SK-N-SH (cell line): ENCODE results near the gene HMGCS1. TPM values are rescaled to one million over a fixed set of nuclear protein-coding genes. Genes with fewer than 3 reads are reported as not detected.
"Not testable (repeated sequence)": the region's sequence is repeated elsewhere in the genome, so short reads cannot be mapped to it uniquely, and the experiment has no call there.

Experiments
- CTCF ChIA-PET: fragments of 300-600, 350-600 bp; formaldehyde crosslinking; extraction: SDS; loops from one replicate; lab custom pipeline; 2021; lab: Yijun Ruan, JAX
- POLR2A ChIA-PET: fragments of 350-600 bp; sonication (Branson Sonifier 250); formaldehyde crosslinking; extraction: SDS; loops from one replicate; lab custom pipeline; 2020; ENCODE audit warnings: antibody characterized with exemption, inconsistent platforms; lab: Yijun Ruan, JAX
- DNase-seq: peaks from one replicate; pipeline ENCODE4 v3.0.0; 2012
- H2AFZ ChIP-seq: fragments of 200-600 bp; sonication (generic); 2 replicates; pipeline ENCODE4 v1.8.1; 2016; ENCODE audit warnings: antibody characterized with exemption, mild to moderate bottlenecking, low read depth
- H3F3A ChIP-seq: fragments of 200-600 bp; sonication (generic); replicated peaks from 2 replicates; pipeline ENCODE3; 2016; ENCODE audit warnings: antibody characterized with exemption, mild to moderate bottlenecking; ENCODE audit not compliant: insufficient read depth
- H3K27ac ChIP-seq, 2 experiments: fragments of 200-500 bp in 1 of 2; fragments of 200-600 bp in 1 of 2; sonication (Bioruptor generic) in 1 of 2; sonication (generic), shearing (Covaris generic) in 1 of 2; 2 replicates each; pipeline versions ENCODE4 v1.5.1 to v1.6.1; 2014 to 2016; ENCODE audit warnings: low read depth in 2 of 2, inconsistent platforms in 1 of 2, low read length in 1 of 2, mild to moderate bottlenecking in 1 of 2, mixed read lengths in 1 of 2
- H3K27me3 ChIP-seq: fragments of 200-600 bp; sonication (generic), shearing (Covaris generic); 2 replicates; pipeline ENCODE4 v1.6.1; 2016; ENCODE audit warnings: mixed run types; ENCODE audit not compliant: insufficient read depth
- H3K36me3 ChIP-seq, 2 experiments: fragments of 200-500 bp in 1 of 2; fragments of 200-600 bp in 1 of 2; sonication (Bioruptor generic) in 1 of 2; sonication (generic) in 1 of 2; replicated peaks in 1 of 2; 2 replicates each; pipeline versions ENCODE3 to v1.5.1; 2014 to 2016; ENCODE audit warnings: low read length in 1 of 2, mild to moderate bottlenecking in 1 of 2; ENCODE audit not compliant: insufficient read depth in 2 of 2, control insufficient read depth in 1 of 2
- H3K4me1 ChIP-seq, 2 experiments: fragments of 200-500 bp in 1 of 2; fragments of 200-600 bp in 1 of 2; sonication (Bioruptor generic) in 1 of 2; sonication (generic), shearing (Covaris generic) in 1 of 2; 2 replicates each; pipeline versions ENCODE4 v1.5.1 to v1.6.1; 2014 to 2016; ENCODE audit warnings: low read depth in 1 of 2, low read length in 1 of 2, mixed run types in 1 of 2; ENCODE audit not compliant: insufficient read depth in 2 of 2, control insufficient read depth in 1 of 2
- H3K4me2 ChIP-seq: fragments of 200-600 bp; sonication (generic), shearing (Covaris generic); 2 replicates; pipeline ENCODE4 v1.6.1; 2017; ENCODE audit warnings: mixed run types
- H3K4me3 ChIP-seq, 2 experiments: fragments of 200-500 bp in 1 of 2; fragments of 200-600 bp in 1 of 2; sonication (Bioruptor generic) in 1 of 2; sonication (generic), shearing (Covaris generic) in 1 of 2; 2 replicates each; pipeline versions ENCODE4 v1.5.1 to v1.8.1; 2014 to 2016; ENCODE audit warnings: low read depth in 2 of 2, inconsistent platforms in 1 of 2, low read length in 1 of 2, mild to moderate bottlenecking in 1 of 2, mixed read lengths in 1 of 2, moderate library complexity in 1 of 2
- H3K79me2 ChIP-seq: fragments of 200-600 bp; sonication (generic); 2 replicates; pipeline ENCODE4 v1.8.1; 2017; ENCODE audit warnings: mild to moderate bottlenecking; ENCODE audit not compliant: insufficient read depth
- H3K9ac ChIP-seq: fragments of 200-600 bp; sonication (generic); 2 replicates; pipeline ENCODE4 v1.6.1; 2017; ENCODE audit warnings: mixed run types
- H3K9me2 ChIP-seq: fragments of 200-600 bp; sonication (generic); 2 replicates; pipeline ENCODE4 v1.6.1; 2017; ENCODE audit warnings: mixed run types
- H3K9me3 ChIP-seq: fragments of 200-600 bp; sonication (generic); 2 replicates; pipeline ENCODE4 v1.6.1; 2017; ENCODE audit warnings: mixed run types, mild to moderate bottlenecking, moderate library complexity
- H4K20me1 ChIP-seq: fragments of 200-600 bp; sonication (generic); 2 replicates; pipeline ENCODE4 v1.6.1; 2017; ENCODE audit warnings: mild to moderate bottlenecking, mixed run types; ENCODE audit not compliant: insufficient read depth
- CHD2 ChIP-seq: fragments of 150-350 bp; IDR thresholded peaks from 2 replicates; pipeline ENCODE4 v1.6.1; 2018; ENCODE audit warnings: low read length; ENCODE audit not compliant: partially characterized antibody
- ELF1 ChIP-seq: IDR thresholded peaks from 2 replicates; pipeline ENCODE4 v1.4.0; 2012
- FOSL2 ChIP-seq: IDR thresholded peaks from 2 replicates; pipeline ENCODE4 v1.4.0; 2012; ENCODE audit warnings: low read depth, mild to moderate bottlenecking, moderate library complexity, borderline replicate concordance
- FOXM1 ChIP-seq: IDR thresholded peaks from 2 replicates; pipeline ENCODE4 v1.4.0; 2012; ENCODE audit warnings: low read depth, mild to moderate bottlenecking
- IRF3 ChIP-seq: fragments of 150-350 bp; IDR thresholded peaks from 2 replicates; pipeline ENCODE4 v1.6.1; 2016; ENCODE audit warnings: mild to moderate bottlenecking, low read depth, low read length
- MEF2A ChIP-seq: IDR thresholded peaks from 2 replicates; pipeline ENCODE4 v1.4.0; 2012; ENCODE audit warnings: low read depth, borderline replicate concordance
- MXI1 ChIP-seq: IDR thresholded peaks from 2 replicates; pipeline ENCODE4 v1.6.1; 2012; ENCODE audit warnings: mild to moderate bottlenecking, low read depth, low read length, improper control_type of control experiment
- NFIC ChIP-seq: IDR thresholded peaks from 2 replicates; pipeline ENCODE4 v1.4.0; 2012; ENCODE audit warnings: borderline replicate concordance
- RAD21 ChIP-seq: IDR thresholded peaks from 2 replicates; pipeline ENCODE4 v1.6.1; 2012; ENCODE audit warnings: mild to moderate bottlenecking, low read length
- RCOR1 ChIP-seq: fragments of 150-350 bp; IDR thresholded peaks from 2 replicates; pipeline ENCODE4 v1.6.1; 2017; ENCODE audit warnings: antibody characterized with exemption, low read length
- REST ChIP-seq: IDR thresholded peaks from 2 replicates; pipeline ENCODE4 v1.6.1; 2012; ENCODE audit warnings: mild to moderate bottlenecking, low read depth, low read length, moderate library complexity
- TCF12 ChIP-seq: IDR thresholded peaks from 2 replicates; pipeline ENCODE4 v1.4.0; 2012
- USF1 ChIP-seq: IDR thresholded peaks from 2 replicates; pipeline ENCODE4 v1.4.0; 2012; ENCODE audit warnings: low read depth, borderline replicate concordance
- YY1 ChIP-seq: IDR thresholded peaks from 2 replicates; pipeline ENCODE4 v1.4.0; 2012; ENCODE audit warnings: low read depth, mild to moderate bottlenecking
- WGBS: methylation state at CpG from one replicate; pipeline ENCODE4 v1.1.6; 2017; ENCODE audit warnings: low lambda C conversion rate; 5-methylcytosine and 5-hydroxymethylcytosine counted together
- polyA plus RNA-seq, 3 experiments: library from polyadenylated mRNA; depleted of rRNA; stranded (reverse); fragments of >200 nt; gene quantifications; 2 replicates each; pipeline ENCODE4 v1.2.3, GENCODE V29; 2012

The HMGCS1 gene
- polyA plus RNA-seq, 1 of the 3 experiments (the other 2 are of a cell fraction), result 8.2 TPM

- no peak for TF ChIP-seq RAD21
These were observed 42.6 kb downstream of the HMGCS1 start (continued) for GRCh38 chr5:43270645-43271044.

- H3K4me3 ChIP-seq, result no peak overlapping the region
- H3K9ac ChIP-seq, result no peak overlapping the region
- H3K4me1 ChIP-seq, result no peaks in the 10 kb centered on the region
- peaks cover 5% of the 10 kb centered on the region; the same call in 1 of the 2 replicates for H3K27me3 ChIP-seq
- H3K4me2 ChIP-seq, result no peak overlapping the region
- H3K9me3 ChIP-seq, result no peaks in the 10 kb centered on the region
- H3K79me2 ChIP-seq, result no peaks in the 10 kb centered on the region
- POLR2A ChIA-PET, result no interaction called here
- H3F3A ChIP-seq, result no peaks in the 10 kb centered on the region
- no peak overlapping the region for H3K27ac ChIP-seq
- TF ChIP-seq IRF3 (no peak), REST (no peak), MEF2A (no peak), MXI1 (no peak), FOSL2 (no peak), ELF1 (no peak), USF1 (no peak), CHD2 (no peak), RCOR1 (no peak), YY1 (no peak), NFIC (no peak), TCF12 (no peak), FOXM1 (no peak)
- WGBS, result 13% methylated on average over 1 of the region's 1 CpG
- H4K20me1 ChIP-seq, result no peaks in the 10 kb centered on the region
- H3K36me3 ChIP-seq, result no peaks in the 10 kb centered on the region
- H2AFZ ChIP-seq, result no peak overlapping the region
- no peaks in the 10 kb centered on the region for H3K9me2 ChIP-seq
- no peak for DNase-seq
- CTCF ChIA-PET, result interaction anchor here (1.3 kb wide), 1 partner anchor 38 kb away, joined by 3 read pairs; no protein-coding TSS in a partner anchor
These were observed 44.9 kb downstream of the HMGCS1 start for GRCh38 chr5:43268188-43268820.

GRCh38 chr5:43262269-43262668 lies 50.9 kb downstream of the HMGCS1 start:
- H3K4me3 ChIP-seq, H3K79me2 ChIP-seq, H2AFZ ChIP-seq, H3F3A ChIP-seq, H3K9ac ChIP-seq, H3K27me3 ChIP-seq, H3K9me3 ChIP-seq, H3K36me3 ChIP-seq, CTCF ChIA-PET, H3K9me2 ChIP-seq, H3K4me2 ChIP-seq, H4K20me1 ChIP-seq, H3K27ac ChIP-seq, DNase-seq, POLR2A ChIA-PET, H3K4me1 ChIP-seq: not testable (repeated sequence)
- WGBS, result 96% methylated on average over 2 of the region's 2 CpGs
